Hepatocyte (in vitro differentiated cells): ENCODE measurements around the gene ADNP2. TPM values are rescaled to one million over a fixed set of nuclear protein-coding genes. Genes with fewer than 3 reads are reported as not detected.

ENCODE experiments used
- DNase-seq: peaks from one replicate; pipeline ENCODE4 v3.0.0-alpha.2; 2016; ENCODE audit warnings: low spot score
- H2AFZ ChIP-seq: fragments of 200-600 bp; sonication (generic); 2 replicates; pipeline ENCODE4 v1.6.0; 2016; ENCODE audit warnings: antibody characterized with exemption, mild to moderate bottlenecking
- H3K27ac ChIP-seq: fragments of 200-600 bp; sonication (generic); 2 replicates; pipeline ENCODE4 v1.5.1; 2016; ENCODE audit warnings: mild to moderate bottlenecking
- H3K27me3 ChIP-seq: fragments of 200-600 bp; sonication (generic); 2 replicates; pipeline ENCODE4 v1.6.1; 2016
- H3K36me3 ChIP-seq: fragments of 200-600 bp; sonication (generic); replicated peaks from 2 replicates; pipeline ENCODE4 v1.5.1; 2016; ENCODE audit warnings: low read depth; ENCODE audit not compliant: insufficient read depth
- H3K4me1 ChIP-seq: fragments of 200-600 bp; sonication (generic); 2 replicates; pipeline ENCODE4 v1.5.1; 2016; ENCODE audit warnings: mild to moderate bottlenecking, moderate library complexity; ENCODE audit not compliant: insufficient read depth
- H3K4me2 ChIP-seq: fragments of 200-600 bp; sonication (generic); 2 replicates; pipeline ENCODE4 v1.6.0; 2016
- H3K4me3 ChIP-seq: fragments of 200-600 bp; sonication (generic); 2 replicates; pipeline ENCODE4 v1.5.1; 2016; ENCODE audit warnings: mild to moderate bottlenecking
- H3K79me2 ChIP-seq: fragments of 200-600 bp; sonication (generic); 2 replicates; pipeline ENCODE4 v1.6.0; 2017; ENCODE audit warnings: mild to moderate bottlenecking
- H3K9me2 ChIP-seq: fragments of 200-600 bp; sonication (generic); replicated peaks from 2 replicates; pipeline ENCODE4 v1.6.0; 2017; ENCODE audit warnings: mild to moderate bottlenecking; ENCODE audit not compliant: insufficient read depth
- H3K9me3 ChIP-seq: fragments of 200-600 bp; sonication (generic); 2 replicates; pipeline ENCODE4 v1.5.1; 2016; ENCODE audit warnings: low read depth, mild to moderate bottlenecking
- H4K20me1 ChIP-seq: fragments of 200-600 bp; sonication (generic); 2 replicates; pipeline ENCODE4 v1.6.0; 2016; ENCODE audit warnings: mild to moderate bottlenecking; ENCODE audit not compliant: insufficient read depth, poor library complexity, severe bottlenecking
- CTCF ChIP-seq: fragments of 200-600 bp; sonication (generic); IDR thresholded peaks from 2 replicates; pipeline ENCODE4 v1.5.1; 2016; ENCODE audit warnings: antibody characterized with exemption, mild to moderate bottlenecking; ENCODE audit not compliant: poor library complexity
- EZH2 ChIP-seq: fragments of 200-600 bp; sonication (generic); IDR thresholded peaks from 2 replicates; pipeline ENCODE4 v1.6.1; 2016; ENCODE audit warnings: antibody characterized with exemption, mild to moderate bottlenecking, borderline replicate concordance
- EZH2phosphoT487 ChIP-seq: fragments of 200-600 bp; sonication (generic); IDR thresholded peaks from one replicate; pipeline ENCODE4 v1.6.1; 2018; ENCODE audit warnings: antibody characterized with exemption, mild to moderate bottlenecking, low read depth, moderate library complexity; ENCODE audit not compliant: unreplicated experiment, severe bottlenecking
- WGBS: methylation state at CpG from one replicate; pipeline ENCODE4 v1.1.6; 2016; ENCODE audit warnings: low lambda C conversion rate; ENCODE audit errors: missing lambda C conversion rate; 5-methylcytosine and 5-hydroxymethylcytosine counted together
- polyA plus RNA-seq: library from polyadenylated mRNA; unstranded; fragments of >200 nt; fragmentation: Nextera tagmentation; extraction: Ambion mirVana; gene quantifications from 2 replicates; pipeline ENCODE4 v1.2.1, GENCODE V29; 2016
- total RNA-seq: library from RNA; depleted of rRNA; stranded (reverse); fragments of >200 nt; gene quantifications from 2 replicates; pipeline ENCODE4 v1.2.3, GENCODE V29; 2014

Gene ADNP2
- total and polyA plus RNA-seq, 2 experiments from 2014 or later: 5.3 to 19.8 TPM

GRCh38 chr18:80107426-80107825 lies 1.6 kb upstream of the ADNP2 start:
- no peaks in the 10 kb centered on the region for H3K36me3 ChIP-seq
- DNase-seq: no peak
- no peak overlapping the region for H3K27ac ChIP-seq
- H3K4me1 ChIP-seq: peaks cover 13% of the 10 kb centered on the region
- no peaks in the 10 kb centered on the region for H3K27me3 ChIP-seq
- 57% methylated on average over 10 of the region's 10 CpGs for WGBS
- H3K4me2 ChIP-seq: no peak overlapping the region
- H4K20me1 ChIP-seq: peaks cover 23% of the 10 kb centered on the region
- peaks cover 25% of the 10 kb centered on the region for H3K79me2 ChIP-seq
- H3K9me2 ChIP-seq: no peaks in the 10 kb centered on the region
- no peaks in the 10 kb centered on the region for H3K9me3 ChIP-seq
- TF ChIP-seq EZH2phosphoT487: no peak
- no peak for TF ChIP-seq EZH2
- no peak for TF ChIP-seq CTCF
- H3K4me3 ChIP-seq: no peak overlapping the region
- H2AFZ ChIP-seq: no peak overlapping the region

- no peak overlapping the region for H3K4me2 ChIP-seq
- no peak overlapping the region for H3K4me3 ChIP-seq
- peak overlapping the region; percentile 91 for H3K27ac ChIP-seq
- no peaks in the 10 kb centered on the region for H3K36me3 ChIP-seq
- DNase-seq: no peak
- no peaks in the 10 kb centered on the region for H3K27me3 ChIP-seq
- WGBS: 96% methylated on average over 23 of the region's 23 CpGs
- H2AFZ ChIP-seq: no peak overlapping the region
- no peak for TF ChIP-seq CTCF
- no peak for TF ChIP-seq EZH2
- TF ChIP-seq EZH2phosphoT487: no peak
- peaks cover 32% of the 10 kb centered on the region for H3K79me2 ChIP-seq
- peaks cover 13% of the 10 kb centered on the region for H3K4me1 ChIP-seq
- H4K20me1 ChIP-seq: peaks cover 30% of the 10 kb centered on the region
- H3K9me3 ChIP-seq: no peaks in the 10 kb centered on the region
- H3K9me2 ChIP-seq: no peaks in the 10 kb centered on the region
These were observed 933 bp upstream of the ADNP2 start for GRCh38 chr18:80108121-80108536.

- peak overlapping the region; percentile 41 for H2AFZ ChIP-seq
- H3K9me2 ChIP-seq: no peaks in the 10 kb centered on the region
- H3K9me3 ChIP-seq: no peaks in the 10 kb centered on the region
- H3K27ac ChIP-seq: peak overlapping the region; percentile 91
- H3K4me2 ChIP-seq: peak overlapping the region; percentile 90
- no peaks in the 10 kb centered on the region for H3K27me3 ChIP-seq
- peaks cover 13% of the 10 kb centered on the region for H3K4me1 ChIP-seq
- TF ChIP-seq CTCF (no peak), EZH2 (no peak), EZH2phosphoT487 (no peak)
- H3K4me3 ChIP-seq: peak overlapping the region; percentile 86
- peaks cover 37% of the 10 kb centered on the region for H4K20me1 ChIP-seq
- H3K79me2 ChIP-seq: peaks cover 47% of the 10 kb centered on the region
- DNase-seq: peak; percentile 64
- WGBS: 6% methylated on average over 7 of the region's 34 CpGs
- H3K36me3 ChIP-seq: no peaks in the 10 kb centered on the region
These were observed 615 bp downstream of the ADNP2 start for GRCh38 chr18:80109676-80110078.
